ENCODE data around the gene DYNLT2.
"Not testable (repeated sequence)": the region's sequence is repeated elsewhere in the genome, so short reads cannot be mapped to it uniquely, and the experiment has no call there.

DYNLT2 gene

GRCh38 chr6:169726963-169727362 lies 24.4 kb downstream of the DYNLT2 start:
- no peak for DNase-seq

DNA sequence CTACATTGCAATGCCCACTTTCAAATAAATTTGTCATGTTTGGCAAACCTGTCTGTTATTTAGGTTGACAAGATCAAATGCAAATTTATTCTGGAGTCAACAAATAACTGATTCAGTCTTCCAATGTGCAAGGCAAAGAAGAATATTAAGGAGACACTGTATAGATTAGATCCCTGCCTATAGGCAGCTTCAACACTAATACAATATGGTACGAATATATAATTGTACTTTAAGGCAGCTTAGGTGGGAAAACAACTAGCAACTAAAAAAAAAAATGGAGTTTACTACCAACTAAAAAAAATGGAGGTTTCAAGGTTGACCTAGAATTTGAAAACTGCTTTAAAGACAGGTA lies 25.3 kb downstream of the DYNLT2 start:
- DNase-seq: no peak

GRCh38 chr6:169725125-169726048 lies 26.0 kb downstream of the DYNLT2 start:
- DNase-seq: peak; percentile 12

- peak; percentile 80 for DNase-seq
These were observed 26.8 kb downstream of the DYNLT2 start, which contains the start of gene PHF10 for GRCh38 chr6:169724494-169725124. Gene PHF10 (minus strand): TSS chr6:169724500. CDS start chr6:169723931, 569 bp downstream.

- DNase-seq: peak; percentile 59
These were observed 27.3 kb downstream of the DYNLT2 start for GRCh38 chr6:169723991-169724493.

GRCh38 chr6:169723200-169723909 lies 28.0 kb downstream of the DYNLT2 start:
- DNase-seq: peak; percentile 68

DNA sequence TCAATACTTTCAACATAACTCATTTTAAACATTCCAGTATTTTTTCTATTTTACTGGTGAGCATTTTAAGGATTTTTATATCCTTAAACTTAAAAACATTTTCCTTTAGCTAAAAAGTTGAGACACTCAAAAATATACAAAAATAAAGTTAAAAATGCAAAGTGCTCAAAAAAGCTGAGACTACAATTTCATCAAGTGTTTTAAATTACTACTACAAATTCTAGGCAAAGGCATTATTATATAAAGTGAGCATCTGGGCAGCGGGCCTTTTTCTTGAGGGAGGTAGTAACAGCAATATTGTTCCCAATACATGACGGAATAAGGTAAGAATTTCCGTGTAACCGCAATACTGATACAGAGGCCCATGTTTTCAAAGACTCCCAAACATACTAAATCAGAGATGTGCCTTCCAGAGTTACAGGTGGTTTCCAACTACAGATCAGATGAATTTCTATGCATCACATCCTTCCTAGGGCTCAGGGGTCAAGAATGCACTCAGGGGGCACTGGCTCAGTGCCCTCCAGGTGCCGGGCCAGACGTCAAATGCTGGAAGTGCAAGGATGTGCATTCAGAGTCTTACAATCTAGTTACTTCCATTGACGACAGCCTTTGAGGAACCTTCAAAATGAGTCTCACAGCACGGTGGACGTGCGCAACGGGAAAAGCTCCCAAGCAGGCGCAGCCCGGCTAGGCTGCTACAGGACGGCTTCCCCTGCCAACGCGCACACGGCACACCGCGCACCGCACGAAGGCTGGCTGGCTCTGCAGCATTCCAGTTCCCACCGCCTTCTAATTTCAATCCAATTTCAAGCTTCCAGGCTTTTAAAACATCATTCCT lies 28.8 kb downstream of the DYNLT2 start:
- peak; percentile 38 for DNase-seq

- peak; percentile 20 for DNase-seq
These were observed 31.0 kb downstream of the DYNLT2 start for GRCh38 chr6:169720207-169720855.

DNA sequence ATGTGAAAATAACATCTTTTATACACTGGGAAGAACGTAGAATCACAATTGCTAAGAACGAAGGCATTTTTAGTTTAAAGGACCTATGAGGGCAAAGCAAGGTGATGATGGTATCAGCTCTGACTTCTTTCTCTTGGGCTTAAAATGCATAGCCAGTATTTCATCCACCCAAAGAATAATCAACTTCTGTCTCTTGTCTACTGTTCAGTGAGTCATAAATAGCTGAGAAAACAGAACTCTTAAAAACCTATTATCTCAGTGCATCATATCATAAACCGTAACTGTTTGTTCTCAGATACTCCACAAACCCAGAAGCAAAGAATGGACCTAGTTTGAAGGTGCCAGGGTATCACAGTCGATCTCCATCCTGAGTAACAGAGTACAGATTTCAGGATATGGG lies 32.3 kb downstream of the DYNLT2 start:
- DNase-seq: no peak

DNA sequence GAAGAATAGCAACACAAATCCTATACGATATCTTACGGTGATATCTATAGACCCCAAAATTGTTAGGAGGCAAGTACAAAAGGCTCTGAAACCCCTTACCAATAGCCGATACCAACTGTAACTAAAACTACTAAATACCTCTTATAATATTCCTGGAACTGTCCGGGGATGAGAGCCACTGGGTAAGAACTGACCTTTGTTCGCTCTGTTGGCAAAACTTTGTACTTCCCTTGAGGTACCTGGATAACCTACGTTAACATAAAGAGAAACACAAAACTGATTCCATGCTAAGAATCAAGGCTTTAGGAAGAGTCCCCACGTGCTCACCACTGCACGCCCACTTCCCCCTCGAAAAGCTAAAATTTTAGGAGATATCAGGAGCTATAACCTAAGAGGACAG lies 36.8 kb downstream of the DYNLT2 start:
- DNase-seq: no peak

DNA sequence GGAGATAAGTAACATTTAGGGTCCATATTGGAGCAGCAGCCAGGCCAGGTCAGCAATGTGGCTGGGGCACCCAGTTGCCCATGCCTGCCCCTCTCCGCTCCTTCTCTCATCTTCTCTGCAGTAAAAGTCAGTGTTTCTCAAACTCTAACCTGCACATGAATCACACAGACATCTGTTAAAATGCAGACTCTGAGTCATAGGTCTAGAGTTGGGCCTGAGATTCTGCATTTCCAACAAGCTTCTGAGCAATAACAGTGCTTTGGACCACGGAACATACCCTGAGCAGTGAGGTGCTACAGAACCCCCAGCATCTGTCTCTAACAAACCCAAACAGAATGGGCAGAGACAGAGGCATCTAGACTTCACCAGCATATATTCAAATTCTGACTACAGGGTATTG lies 37.2 kb downstream of the DYNLT2 start:
- no peak for DNase-seq

- DNase-seq: no peak
These were observed 41.4 kb downstream of the DYNLT2 start for GRCh38 chr6:169710009-169710408.

DNA sequence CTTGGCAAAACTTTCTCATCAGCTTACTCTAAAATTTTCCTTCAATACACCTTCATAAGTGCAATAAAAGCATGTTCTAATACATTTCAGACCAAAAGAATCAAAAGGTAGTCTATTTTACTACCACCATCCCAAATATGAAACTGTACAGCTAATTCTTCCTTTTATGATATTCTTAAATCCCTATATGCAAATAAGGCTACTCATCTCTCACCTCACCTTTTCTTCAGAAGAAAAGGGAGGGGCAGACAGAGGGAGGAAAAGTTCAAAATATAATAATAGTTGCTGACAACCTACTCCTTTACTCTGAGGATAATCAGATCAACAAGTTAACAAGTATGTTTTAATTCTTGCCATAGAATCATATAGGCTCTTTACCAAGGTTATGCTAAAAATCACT lies 42.1 kb downstream of the DYNLT2 start:
- no peak for DNase-seq

- no peak for DNase-seq
These were observed 43.6 kb downstream of the DYNLT2 start for GRCh38 chr6:169707772-169708171.

DNA sequence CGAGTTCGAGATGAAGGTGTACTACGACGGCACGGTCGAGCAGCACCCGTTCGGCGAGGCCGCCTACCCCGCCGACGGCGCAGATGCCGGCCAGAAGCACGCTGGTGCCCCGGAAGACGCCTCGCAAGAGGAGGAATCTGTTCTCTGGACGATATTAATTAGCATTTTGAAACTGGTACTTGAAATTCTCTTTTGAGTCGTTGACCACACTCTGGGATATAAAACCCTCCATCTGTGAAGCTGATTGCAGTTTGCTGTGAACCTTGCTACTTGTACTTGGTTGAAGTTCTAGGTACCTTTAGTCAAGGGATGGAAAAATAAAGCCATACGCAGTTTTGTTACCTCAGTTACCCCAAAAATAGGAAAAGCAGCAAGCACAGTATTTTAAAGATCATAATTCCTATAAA lies 48.5 kb downstream of the DYNLT2 start:
- no peak for DNase-seq

GRCh38 chr6:169701954-169702839 lies 49.2 kb downstream of the DYNLT2 start, which contains the start of the genes C6orf120 and WDR27:
Gene C6orf120 (plus strand): TSS chr6:169702126. CDS start chr6:169702460, 334 bp downstream.
Gene WDR27 (minus strand): TSS chr6:169702029. CDS start chr6:169689005, 13,024 bp downstream.
- peak; percentile 97 for DNase-seq

DNA sequence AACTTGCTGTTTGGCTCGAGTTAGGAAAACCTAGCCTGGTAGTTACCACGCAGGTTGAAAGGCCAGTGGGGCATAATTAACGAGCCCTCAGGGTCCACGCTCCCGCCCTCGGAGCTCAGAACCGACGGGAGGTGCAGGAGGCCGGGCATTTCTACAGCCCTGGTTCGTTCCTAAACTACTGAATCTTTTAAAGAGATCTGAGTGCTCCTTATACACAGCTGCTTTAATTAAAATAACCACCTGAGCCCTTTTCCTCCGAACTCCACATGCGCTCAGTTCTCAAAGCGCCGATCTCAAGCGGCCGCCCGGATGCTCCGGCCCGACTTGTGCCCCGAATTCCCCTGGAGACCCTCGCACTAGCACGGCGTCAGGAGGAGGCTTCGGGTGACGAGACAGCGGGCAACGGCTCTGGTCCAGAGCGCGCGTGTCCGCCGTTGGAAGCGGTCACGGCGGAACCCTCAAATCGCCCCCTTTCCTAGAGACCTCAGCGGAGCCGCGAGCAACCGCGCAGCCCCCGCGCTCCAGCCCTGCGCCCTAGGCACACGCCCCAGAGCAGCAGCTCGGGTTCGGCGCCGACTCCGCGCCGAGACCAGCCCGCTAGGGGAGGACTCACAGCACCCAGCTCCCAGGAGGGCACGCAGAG lies 49.9 kb downstream of the DYNLT2 start:
- no peak for DNase-seq

GRCh38 chr6:169700296-169700695 lies 51.1 kb downstream of the DYNLT2 start:
- no peak for DNase-seq

DNA sequence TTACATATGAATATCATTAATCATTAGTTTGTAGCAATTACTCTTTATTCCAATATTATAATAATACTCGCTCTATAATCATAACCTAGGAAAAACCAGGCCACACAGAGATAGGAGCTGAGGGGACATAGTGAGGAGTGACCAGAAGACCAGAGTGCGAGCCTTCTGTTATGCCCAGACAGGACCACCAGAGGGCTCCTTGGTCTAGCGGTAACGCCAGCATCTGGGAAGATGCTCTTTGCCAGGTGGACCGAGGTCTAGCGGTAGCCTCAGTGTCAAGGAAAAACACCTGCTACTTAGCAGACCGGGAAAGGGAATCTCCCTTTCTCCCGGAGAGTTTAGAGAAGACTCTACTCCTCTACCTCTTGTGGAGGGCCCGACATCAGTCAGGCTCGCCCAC lies 54.3 kb downstream of the DYNLT2 start:
- DNase-seq: not testable (repeated sequence)

GRCh38 chr6:169695131-169695530 lies 56.2 kb downstream of the DYNLT2 start:
- DNase-seq: no peak
